HG03460 (cell line): ENCODE measurements around the gene GTPBP6.
"Not testable (repeated sequence)": the region's sequence is repeated elsewhere in the genome, so short reads cannot be mapped to it uniquely, and the experiment has no call there.

Experiments
- ATAC-seq: cut with Tn5 transposase; IDR thresholded peaks from one replicate; pipeline ENCODE4 v1.9.1; 2021; ENCODE audit not compliant: unreplicated experiment

Gene GTPBP6

GRCh38 chrX:335758-336155 lies 17.2 kb upstream of the GTPBP6 start:
- no peak for ATAC-seq

- no peak for ATAC-seq
Measured at GRCh38 chrX:334971-335757, 16.6 kb upstream of the GTPBP6 start.

GRCh38 chrX:334331-334891 lies 15.8 kb upstream of the GTPBP6 start:
- ATAC-seq, result no peak

GRCh38 chrX:333611-334311 lies 15.2 kb upstream of the GTPBP6 start:
- ATAC-seq, result no peak

- no peak for ATAC-seq
Measured at GRCh38 chrX:332916-333610, 14.5 kb upstream of the GTPBP6 start.

GRCh38 chrX:332496-332860 lies 13.9 kb upstream of the GTPBP6 start:
- no peak for ATAC-seq

GRCh38 chrX:331825-332495 lies 13.4 kb upstream of the GTPBP6 start:
- ATAC-seq, result no peak

GRCh38 chrX:331151-331824 lies 12.7 kb upstream of the GTPBP6 start:
- no peak for ATAC-seq

- no peak for ATAC-seq
Measured at GRCh38 chrX:330726-331150, 12.1 kb upstream of the GTPBP6 start.

GRCh38 chrX:330141-330725 lies 11.6 kb upstream of the GTPBP6 start:
- not testable (repeated sequence) for ATAC-seq

GRCh38 chrX:329291-329910 lies 10.8 kb upstream of the GTPBP6 start:
- no peak for ATAC-seq

GRCh38 chrX:327660-328126 lies 9.1 kb upstream of the GTPBP6 start:
- ATAC-seq, result no peak

- ATAC-seq, result not testable (repeated sequence)
Measured at GRCh38 chrX:324664-325063, 6.1 kb upstream of the GTPBP6 start.

- ATAC-seq, result no peak
Measured at GRCh38 chrX:323721-324628, 5.4 kb upstream of the GTPBP6 start.

GRCh38 chrX:320126-320783 lies 1.7 kb upstream of the GTPBP6 start:
- no peak for ATAC-seq

- ATAC-seq, result no peak
Measured at GRCh38 chrX:319579-320125, 1.1 kb upstream of the GTPBP6 start.

- peak; percentile 59 for ATAC-seq
Measured at GRCh38 chrX:318068-318738, 393 bp downstream of the GTPBP6 start.
